Lower leg skin (tissue), 4 donors: ENCODE measurements around the gene FPR1. TPM values are rescaled to one million over a fixed set of nuclear protein-coding genes. Genes with fewer than 3 reads are reported as not detected.

Experiments used
- DNase-seq, 2 donors: peaks; one replicate each; pipeline ENCODE4 v3.0.0-alpha.2; 2019; ENCODE audit warnings: low spot score in 2 of 2
- H3K4me3 ChIP-seq: fragments of 200-600 bp; sonication (generic); 2 replicates; pipeline ENCODE4 v1.5.1; 2017; ENCODE audit warnings: mild to moderate bottlenecking, low read depth; ENCODE audit not compliant: poor library complexity, severe bottlenecking
- CTCF ChIP-seq, 3 donors: fragments of 450-650 bp; IDR thresholded peaks; one replicate each; pipeline ENCODE4 v1.5.1; 2016; ENCODE audit warnings: antibody characterized with exemption in 3 of 3, mild to moderate bottlenecking in 3 of 3, moderate library complexity in 2 of 3
- POLR2A ChIP-seq, 2 donors: fragments of 450-650 bp; IDR thresholded peaks; one replicate each; pipeline ENCODE4 v1.6.1; 2016 to 2017; ENCODE audit warnings: antibody characterized with exemption in 2 of 2, mild to moderate bottlenecking in 1 of 2, moderate library complexity in 1 of 2
- WGBS, 2 donors: methylation state at CpG; one replicate each; pipeline ENCODE4 v1.1.5; 2018; 5-methylcytosine and 5-hydroxymethylcytosine counted together
- intact Hi-C: fragments of 100-400 bp; cut with DNase I; formaldehyde crosslinking; loops from one replicate; pipeline ENCODE4 v1.15.0; 2023; ENCODE audit warnings: low total_unique reads
- total RNA-seq, 4 donors: library from RNA; depleted of rRNA; stranded (reverse); fragments of >200 nt; gene quantifications; one replicate each; pipeline ENCODE4 v1.1.0, GENCODE V29; 2016

Gene FPR1
- total RNA-seq, 4 donors from 2014 or later: 1.7 to 7.6 (median 4.1) TPM

- TF ChIP-seq CTCF (IDR thresholded peaks at IDR 0.05): no peak
- TF ChIP-seq POLR2A (IDR thresholded peaks at IDR 0.05): no peak
- H3K4me3 ChIP-seq: no peak overlapping the region
- WGBS, 2 donors: 41 to 45% methylated on average over 9 of the region's 9 CpGs
- intact Hi-C loops: no loop called here
- no peak for DNase-seq
These were observed 39.1 kb downstream of the FPR1 start for GRCh38 chr19:51712461-51713081.

GRCh38 chr19:51711702-51712101 lies 40.0 kb downstream of the FPR1 start:
- DNase-seq: no peak
- TF ChIP-seq CTCF (IDR thresholded peaks at IDR 0.05) (no peak), POLR2A (IDR thresholded peaks at IDR 0.05) (no peak)
- WGBS, 2 donors: 68 to 71% methylated on average over 1 of the region's 1 CpG
- H3K4me3 ChIP-seq: no peak overlapping the region
- intact Hi-C loops: no loop called here

GRCh38 chr19:51710163-51710562 lies 41.5 kb downstream of the FPR1 start:
- intact Hi-C loops: no loop called here
- WGBS, 2 donors: 68 to 78% methylated on average over 2 of the region's 2 CpGs
- DNase-seq: no peak
- TF ChIP-seq POLR2A (IDR thresholded peaks at IDR 0.05): no peak
- TF ChIP-seq CTCF (IDR thresholded peaks at IDR 0.05): no peak
- H3K4me3 ChIP-seq: no peak overlapping the region

- no peak for DNase-seq
- intact Hi-C loops: loop anchor here (5.0 kb wide), 1 partner anchor 58 kb away; no protein-coding TSS in a partner anchor
- TF ChIP-seq CTCF (IDR thresholded peaks at IDR 0.05) (no peak), POLR2A (IDR thresholded peaks at IDR 0.05) (no peak)
- no peak overlapping the region for H3K4me3 ChIP-seq
- 57 to 60% methylated on average over 6 of the region's 6 CpGs for WGBS, 2 donors
These were observed 42.1 kb downstream of the FPR1 start for GRCh38 chr19:51709575-51709974.

GRCh38 chr19:51708811-51709210 lies 42.9 kb downstream of the FPR1 start:
- 79 to 81% methylated on average over 4 of the region's 4 CpGs for WGBS, 2 donors
- no peak overlapping the region for H3K4me3 ChIP-seq
- DNase-seq: no peak
- intact Hi-C loops: loop anchor here (5.0 kb wide), 1 partner anchor 58 kb away; no protein-coding TSS in a partner anchor
- TF ChIP-seq CTCF (IDR thresholded peaks at IDR 0.05) (no peak), POLR2A (IDR thresholded peaks at IDR 0.05) (no peak)

GRCh38 chr19:51706885-51707284 lies 44.8 kb downstream of the FPR1 start:
- intact Hi-C loops: loop anchor here (5.0 kb wide), 1 partner anchor 60 kb away; no protein-coding TSS in a partner anchor
- 97% methylated on average over 3 of the region's 3 CpGs for WGBS, 2 donors

More at GRCh38 chr19:51706885-51707284, 44.8 kb downstream of the FPR1 start:
- H3K4me3 ChIP-seq: no peak overlapping the region
- no peak for DNase-seq
- no peak for TF ChIP-seq POLR2A (IDR thresholded peaks at IDR 0.05)
- no peak for TF ChIP-seq CTCF (IDR thresholded peaks at IDR 0.05)
